Testis (tissue), 2 donors: Measurements from ENCODE around the gene TIMELESS.

ENCODE experiments used
- CTCF ChIP-seq, 3 experiments: fragments of 450-650 bp in 2 of 3; fragments of 200-600 bp in 1 of 3; sonication (generic) in 1 of 3; IDR thresholded peaks; one replicate each; pipeline ENCODE4 v1.5.1; 2016 to 2019; ENCODE audit warnings: antibody characterized with exemption in 3 of 3, mild to moderate bottlenecking in 2 of 3, moderate library complexity in 1 of 3
- POLR2A ChIP-seq: fragments of 450-650 bp; IDR thresholded peaks from one replicate; pipeline ENCODE4 v1.6.1; 2017; ENCODE audit warnings: antibody characterized with exemption, mild to moderate bottlenecking, moderate library complexity

DNA sequence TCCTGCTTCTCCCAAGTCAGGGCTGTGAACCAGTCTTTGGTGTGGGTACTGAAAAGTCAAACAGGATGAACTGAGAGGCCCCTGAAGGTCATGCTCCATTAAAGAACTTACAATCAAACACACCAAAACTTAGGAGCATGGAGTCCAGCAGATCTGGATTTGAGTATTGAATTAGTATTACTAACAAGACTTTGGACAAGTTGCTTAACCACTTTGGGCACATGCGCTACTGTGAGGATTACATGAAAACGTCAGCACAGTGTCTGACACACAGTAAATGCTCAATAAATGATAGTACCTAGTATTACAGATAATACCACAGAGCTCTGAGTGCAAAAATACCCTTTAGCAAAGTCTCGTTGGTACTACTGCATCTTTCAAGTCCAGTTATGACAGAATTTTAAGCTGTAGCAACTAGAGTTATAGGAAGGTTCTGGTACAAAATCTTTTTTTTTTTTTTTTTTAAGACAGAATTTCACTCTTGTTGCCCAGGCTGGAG lies 23.2 kb downstream of the TIMELESS start:
- TF ChIP-seq POLR2A (no peak), CTCF (IDR thresholded peaks at IDR 0.05) (no peak)
